HG03280 (cell line): ENCODE data around the gene RPL14.
A peak's percentile ranks its signal among the peaks of the same experiment; 100 is the strongest.
"Not testable (repeated sequence)": the region's sequence is repeated elsewhere in the genome, so short reads cannot be mapped to it uniquely, and the experiment has no call there.

ENCODE experiments used
- ATAC-seq: cut with Tn5 transposase; IDR thresholded peaks from one replicate; pipeline ENCODE4 v1.9.1; 2021; ENCODE audit warnings: mild to moderate bottlenecking, moderate library complexity; ENCODE audit not compliant: unreplicated experiment

RPL14 gene

DNA sequence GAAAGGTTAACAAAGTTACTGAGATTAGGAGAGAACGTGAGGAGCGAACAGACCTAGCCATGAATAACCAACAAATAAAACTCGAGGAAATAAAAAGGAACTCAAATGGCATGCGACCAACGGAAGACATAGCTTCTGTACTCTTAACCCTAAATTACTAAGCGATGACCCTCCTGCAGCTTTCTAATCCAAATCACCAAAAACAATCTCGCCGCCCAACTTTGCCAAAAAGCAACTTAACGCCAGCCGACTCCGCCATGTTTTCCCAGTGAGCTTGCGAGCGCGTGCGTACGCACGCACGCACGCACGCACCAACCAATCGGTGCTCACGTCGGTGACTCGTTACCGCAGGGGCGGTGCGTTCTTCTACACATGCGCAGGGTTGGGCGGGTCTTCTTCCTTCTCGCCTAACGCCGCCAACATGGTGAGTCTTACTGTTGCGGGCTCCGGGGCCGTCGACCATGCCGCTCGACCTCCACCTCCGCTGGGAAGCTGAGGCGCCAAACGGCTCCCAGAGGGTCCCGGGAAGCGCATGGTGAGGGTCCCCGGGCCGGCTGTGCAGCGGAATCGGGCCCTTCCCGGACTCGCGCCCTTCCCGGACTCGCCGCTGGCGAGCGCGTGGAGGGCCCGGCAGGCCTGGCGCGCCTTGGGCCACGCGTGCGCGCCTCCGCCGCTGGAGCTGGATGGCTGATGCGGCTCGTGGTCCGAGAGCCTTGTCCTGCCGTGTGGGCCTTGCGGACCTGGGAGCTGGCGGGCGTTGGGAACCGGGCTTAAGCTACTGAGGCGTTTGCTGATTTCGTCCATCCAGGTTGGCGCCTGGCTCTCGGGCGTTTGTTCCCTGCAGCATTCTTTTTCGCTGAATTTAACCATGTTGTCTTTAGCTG lies at the start of gene RPL14:
TSS of gene RPL14 (plus strand) at position 400 of the 884 bp plus-strand sequence. CDS start at position 533, 133 bp downstream.
- peak; percentile 64 for ATAC-seq

DNA sequence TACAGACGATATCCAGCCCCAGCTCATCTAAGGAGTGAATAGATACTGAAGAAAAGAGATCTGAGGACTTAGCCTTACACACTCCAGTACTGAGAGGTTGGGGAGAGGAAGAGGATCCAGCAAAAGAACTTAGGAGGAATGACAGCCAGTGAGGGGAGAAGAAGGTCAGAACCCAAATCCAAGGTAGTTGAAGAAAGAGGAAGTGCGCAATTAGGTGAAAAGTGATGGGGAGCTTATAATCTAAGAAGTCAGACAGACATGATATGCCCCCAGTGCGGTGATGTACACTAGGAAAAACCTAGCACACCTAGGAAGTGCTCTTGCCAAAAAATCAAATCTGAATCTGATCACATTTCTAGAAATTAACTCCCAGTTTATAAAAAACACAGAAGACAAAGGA lies 49.5 kb upstream of the RPL14 start:
- ATAC-seq = no peak

DNA sequence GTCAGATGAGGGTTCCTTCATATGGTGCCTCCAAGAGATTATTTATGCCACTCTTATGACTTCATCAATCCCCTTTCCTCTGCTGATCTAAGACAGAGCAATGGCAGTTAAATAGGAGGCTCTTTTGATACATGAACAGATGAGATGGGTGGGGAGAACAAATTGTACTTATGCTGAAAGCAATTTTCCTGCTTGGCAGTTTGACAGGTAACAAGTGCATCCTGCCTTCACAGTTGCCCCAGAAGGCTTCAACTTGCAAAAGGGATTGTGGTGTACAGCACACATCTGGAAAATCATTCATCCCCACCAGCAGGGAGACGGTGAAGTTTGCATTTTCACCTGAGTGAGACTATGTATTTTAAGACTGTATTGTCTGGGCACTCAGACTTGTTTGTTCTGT lies 42.9 kb upstream of the RPL14 start:
- no peak for ATAC-seq

DNA sequence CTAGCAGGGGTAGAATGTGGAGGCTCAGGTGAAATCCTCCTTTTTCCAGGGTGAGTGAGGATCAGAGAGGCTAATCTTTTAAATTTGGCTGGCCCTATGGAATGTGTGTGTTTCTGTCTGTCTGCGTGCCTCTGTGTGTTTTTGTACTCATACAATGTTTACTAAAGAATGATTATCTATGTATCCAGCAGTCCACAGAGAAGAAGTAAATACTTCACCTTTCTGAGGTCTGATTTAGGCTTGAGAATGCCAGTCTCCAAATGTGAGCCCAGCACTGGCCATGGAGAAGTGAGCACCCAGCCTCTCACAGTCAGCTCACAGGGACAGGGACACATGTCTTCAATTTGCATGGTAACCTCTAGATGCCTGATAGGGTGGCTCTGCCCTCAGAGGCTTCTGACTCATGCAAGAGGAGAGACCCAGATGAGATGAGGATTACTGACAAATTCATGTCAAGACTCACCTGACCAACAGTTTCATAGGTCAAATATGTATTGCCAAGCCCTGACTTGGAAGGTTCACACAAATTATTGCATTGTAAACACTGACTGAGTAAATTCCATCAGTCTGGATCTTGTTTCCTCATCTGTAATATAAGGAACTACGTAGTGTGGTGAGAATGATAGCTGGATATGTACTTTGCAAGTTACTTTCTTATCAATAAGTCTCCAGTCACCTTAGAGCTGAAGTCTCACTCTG lies 39.1 kb upstream of the RPL14 start:
- ATAC-seq = no peak

DNA sequence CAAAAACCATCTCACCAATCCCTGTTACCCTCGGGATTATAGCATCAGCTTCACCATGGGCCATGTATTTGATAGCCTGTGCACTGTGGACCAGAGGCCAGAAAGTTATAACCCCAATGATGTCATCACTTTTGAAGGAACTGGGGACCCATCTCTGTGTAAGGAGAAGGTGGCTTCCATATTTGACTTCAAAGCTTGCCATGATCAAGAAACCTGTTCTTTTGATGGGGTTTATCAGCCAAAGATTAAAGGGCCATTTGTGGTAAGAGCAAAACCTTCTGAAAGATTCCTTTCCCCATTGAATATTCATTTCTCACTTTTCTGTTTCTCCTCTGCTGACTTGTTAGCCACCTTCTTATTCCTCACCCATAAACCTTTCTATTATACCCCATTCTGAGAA lies 34.3 kb upstream of the RPL14 start:
- ATAC-seq = no peak

DNA sequence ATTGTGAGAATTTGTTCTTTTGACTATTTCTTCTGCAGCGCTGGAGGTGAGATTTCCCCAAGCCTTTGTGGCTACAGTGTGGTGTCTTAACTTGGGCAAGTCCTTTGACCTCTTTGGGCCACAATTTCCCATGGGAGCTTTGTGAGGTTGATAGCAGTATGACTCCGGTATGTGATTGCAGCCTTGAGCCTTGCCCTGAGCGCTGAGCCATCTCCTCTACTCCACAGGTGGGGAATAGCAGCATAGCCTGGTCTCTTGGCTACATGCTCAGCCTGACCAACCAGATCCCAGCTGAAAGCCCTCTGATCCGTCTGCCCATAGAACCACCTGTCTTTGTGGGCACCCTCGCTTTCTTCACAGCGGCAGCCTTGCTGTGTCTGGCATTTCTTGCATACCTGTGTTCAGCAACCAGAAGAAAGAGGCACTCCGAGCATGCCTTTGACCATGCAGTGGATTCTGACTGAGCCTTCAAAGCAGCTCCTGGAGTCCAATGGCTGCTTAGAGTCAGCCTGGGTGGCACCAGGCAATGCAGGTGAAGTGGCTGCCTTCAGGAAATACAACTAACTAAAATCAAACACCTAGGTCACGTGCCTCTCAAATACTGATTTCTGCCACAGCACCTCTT lies 30.0 kb upstream of the RPL14 start:
- ATAC-seq = no peak

DNA sequence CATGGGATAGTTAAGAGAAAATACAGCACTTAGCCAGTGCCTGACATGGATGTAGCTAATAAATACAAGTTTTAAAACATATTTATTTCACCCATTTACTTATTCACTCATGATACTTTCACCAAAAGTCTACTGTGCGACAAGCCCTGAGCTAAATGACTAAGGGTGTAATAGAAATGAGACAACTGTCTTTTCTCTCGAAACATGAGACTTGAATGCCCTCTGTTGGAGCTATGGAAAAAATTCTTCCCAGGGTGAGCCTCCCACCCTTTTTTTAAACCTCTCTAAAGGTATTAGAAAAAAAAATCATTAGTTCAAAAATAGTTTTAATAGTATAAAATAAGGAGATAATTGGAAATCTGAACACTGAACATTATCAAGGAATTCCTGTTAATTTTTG lies 24.3 kb upstream of the RPL14 start:
- no peak for ATAC-seq

DNA sequence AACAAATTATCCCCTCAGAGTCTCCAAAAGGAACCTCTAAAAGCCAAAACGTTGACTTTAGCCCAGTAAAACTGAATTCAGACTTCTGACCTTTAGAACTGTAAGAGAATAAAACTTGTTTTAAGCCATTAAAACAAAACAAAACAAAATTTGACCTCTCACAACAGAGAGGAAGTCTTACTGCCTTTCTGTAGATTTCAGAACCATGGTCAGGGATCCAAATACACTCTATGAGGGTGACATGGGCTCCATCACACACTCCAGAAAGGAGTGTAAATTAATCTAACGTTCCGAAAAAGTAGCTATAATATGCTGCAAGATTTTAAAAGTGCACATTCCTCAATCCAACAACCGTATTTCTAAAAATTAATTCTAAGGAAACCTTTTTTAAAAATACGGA lies 19.2 kb upstream of the RPL14 start:
- no peak for ATAC-seq

DNA sequence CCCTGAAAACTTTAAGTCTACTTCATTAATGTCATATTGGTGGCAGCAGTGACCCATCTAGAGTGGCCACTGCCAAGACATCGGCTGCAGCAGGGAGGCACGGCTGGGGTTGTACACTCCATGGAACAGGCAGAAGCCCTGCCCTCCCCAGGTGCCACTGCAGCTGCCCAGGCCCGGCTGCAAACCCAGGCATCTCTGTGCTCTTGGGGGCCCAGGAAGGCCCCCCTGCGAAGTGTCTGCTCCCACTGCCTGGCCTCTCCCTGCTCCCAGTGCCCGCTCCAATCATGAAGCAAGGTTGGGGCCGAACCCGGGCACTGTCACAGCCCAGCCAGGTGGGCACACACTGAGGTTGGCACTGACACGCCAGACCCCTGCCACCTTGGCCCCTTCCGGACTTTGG lies 12.1 kb upstream of the RPL14 start:
- ATAC-seq = no peak

DNA sequence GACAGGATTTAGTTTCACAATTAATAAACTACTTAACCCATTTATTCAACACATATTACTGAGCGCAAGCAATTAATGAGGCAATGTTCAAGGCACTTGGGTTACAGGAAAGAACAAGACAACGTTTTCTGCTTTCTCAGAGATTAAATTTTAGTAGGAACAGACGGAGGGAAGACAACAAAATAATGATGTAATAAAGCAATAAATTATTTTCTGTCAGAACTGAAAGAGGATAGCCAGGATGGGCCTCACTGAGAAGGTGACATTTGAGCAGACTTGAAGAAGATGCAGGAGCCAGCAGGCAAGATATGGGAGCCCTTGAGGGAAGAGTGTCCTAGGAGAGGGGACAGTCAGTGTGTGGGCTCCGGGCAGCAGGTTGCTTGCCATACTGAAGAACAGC lies 11.3 kb upstream of the RPL14 start:
- ATAC-seq = no peak

DNA sequence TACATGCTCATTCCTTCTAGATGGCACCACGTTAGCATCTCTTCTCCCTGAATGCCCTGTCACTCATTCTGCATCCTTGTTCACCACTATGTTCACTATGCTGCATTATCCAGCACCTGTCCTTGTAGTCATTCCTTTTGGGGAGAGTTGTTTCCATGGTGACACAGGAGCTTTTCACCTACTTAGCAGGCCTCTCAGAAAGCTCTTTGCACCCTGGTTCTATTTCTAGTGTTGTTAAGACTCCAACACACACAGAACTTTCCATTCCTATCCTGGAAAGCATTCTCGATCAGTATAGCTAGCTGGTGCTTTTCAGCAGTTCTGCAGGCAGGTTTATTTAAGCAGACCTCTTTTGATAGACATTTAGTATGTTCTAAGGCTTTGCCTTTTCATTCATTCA lies 6.7 kb upstream of the RPL14 start:
- ATAC-seq = no peak

DNA sequence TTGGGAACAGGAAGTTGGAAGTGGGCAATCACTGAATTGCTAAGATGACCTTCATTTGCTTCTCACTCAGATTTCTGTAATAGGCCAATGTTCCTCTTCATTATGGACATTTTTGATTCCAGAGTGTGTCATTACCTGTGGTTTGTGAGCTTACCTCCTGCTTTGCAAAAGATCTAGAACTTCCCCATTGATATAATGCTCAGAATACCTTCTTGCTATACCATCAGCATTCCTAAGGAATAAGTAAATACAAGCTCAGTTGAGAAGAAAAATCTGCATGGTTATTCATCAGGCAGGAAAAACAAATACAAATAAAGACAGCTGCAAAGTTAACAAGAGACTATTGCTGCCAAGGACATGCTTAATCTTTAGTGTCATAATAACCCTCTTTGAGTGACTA lies 5.6 kb upstream of the RPL14 start:
- ATAC-seq = no peak

DNA sequence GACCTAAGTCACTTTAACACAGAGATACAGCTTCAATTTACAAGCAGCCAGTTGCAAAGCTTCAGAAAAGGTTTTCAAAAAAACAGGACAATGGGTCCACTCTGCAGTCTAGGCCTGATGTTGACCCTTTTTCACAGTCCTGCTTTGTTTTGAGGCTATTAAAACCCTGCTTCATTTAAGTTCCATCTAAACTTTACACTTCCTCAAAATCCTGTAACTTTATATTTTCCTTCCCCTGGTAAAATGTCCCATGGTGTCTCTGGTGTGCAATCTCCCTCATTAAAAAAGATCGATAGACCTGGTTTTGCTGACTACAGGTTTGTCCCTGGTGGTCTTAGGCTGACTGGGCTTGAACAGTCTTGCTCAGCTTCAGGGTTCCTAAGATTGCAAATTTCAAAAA lies 5.1 kb upstream of the RPL14 start:
- ATAC-seq = no peak

DNA sequence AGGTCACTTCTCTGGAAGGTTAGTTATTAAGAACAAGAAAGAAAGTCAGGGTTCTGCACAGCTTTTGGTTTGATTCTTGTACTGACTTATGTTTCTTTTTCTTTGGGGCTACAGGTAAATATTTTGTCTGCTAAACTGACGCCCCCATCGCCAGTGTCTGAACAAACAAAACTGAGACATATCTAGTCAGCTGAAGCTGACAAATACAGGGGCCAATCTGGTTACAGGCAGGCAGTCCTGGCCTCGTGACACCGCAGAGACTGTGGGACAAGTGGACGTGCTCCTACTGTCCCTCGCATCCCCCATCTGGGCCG lies 4.6 kb upstream of the RPL14 start:
- ATAC-seq = no peak

DNA sequence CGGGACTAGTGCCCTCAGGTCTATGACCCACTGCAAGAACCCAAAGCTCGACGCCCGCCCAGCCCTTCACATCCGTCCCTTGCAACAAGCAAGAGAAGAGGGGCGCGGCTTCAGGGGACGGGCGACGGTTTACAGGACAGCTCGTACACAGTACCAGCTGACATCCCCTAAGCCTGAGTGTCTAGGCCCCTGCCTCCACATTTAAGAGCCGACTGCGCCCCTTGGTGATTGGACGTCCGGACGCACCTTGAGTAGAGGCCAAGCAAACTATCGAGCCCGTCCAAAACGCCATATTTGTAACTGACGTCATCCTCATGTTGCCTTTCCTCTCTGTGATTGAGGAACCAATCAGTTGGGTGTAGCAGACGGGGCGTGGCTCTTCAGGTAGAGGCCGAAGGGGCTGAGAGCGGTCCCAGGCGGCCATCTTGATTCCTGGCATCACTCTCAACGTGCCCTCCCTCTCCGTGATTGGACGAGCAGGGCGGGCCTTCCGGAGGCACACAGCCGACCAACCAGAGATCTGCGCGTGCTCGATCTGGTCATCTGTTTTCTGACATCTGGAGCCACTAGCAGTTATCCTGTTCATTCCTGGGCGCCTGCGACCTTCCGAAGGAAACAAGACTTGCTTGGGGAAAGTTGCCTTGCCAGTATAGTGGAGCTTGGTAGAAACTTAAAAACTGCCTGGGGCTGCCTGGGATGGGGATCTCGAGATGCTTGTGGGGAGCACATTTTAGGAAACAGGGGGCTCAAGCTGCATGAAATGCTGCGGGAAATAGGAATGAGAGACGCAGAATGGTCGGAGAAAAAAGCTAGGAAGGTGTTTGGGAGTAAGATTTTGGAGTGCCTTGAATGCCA lies 4.0 kb upstream of the RPL14 start:
- ATAC-seq = peak; percentile 94

DNA sequence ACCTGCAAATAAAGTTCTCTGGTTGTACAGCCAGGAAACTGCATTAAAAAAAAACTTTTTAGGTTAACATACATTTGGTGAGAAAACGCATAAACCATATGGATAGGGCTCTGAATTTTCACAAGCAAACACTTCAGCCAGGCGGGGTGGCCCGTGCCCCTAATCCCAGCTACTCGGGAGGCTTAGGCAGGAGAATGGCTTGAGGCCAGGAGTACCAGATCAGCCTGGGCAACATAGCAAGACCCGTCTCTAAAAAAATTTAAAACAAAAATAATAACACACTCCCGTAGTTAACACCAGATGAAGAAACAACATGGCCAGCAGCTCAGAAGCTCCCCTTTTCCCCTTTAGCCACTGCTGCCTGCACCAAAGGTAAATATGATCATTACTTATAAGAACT lies 3.2 kb upstream of the RPL14 start:
- no peak for ATAC-seq

DNA sequence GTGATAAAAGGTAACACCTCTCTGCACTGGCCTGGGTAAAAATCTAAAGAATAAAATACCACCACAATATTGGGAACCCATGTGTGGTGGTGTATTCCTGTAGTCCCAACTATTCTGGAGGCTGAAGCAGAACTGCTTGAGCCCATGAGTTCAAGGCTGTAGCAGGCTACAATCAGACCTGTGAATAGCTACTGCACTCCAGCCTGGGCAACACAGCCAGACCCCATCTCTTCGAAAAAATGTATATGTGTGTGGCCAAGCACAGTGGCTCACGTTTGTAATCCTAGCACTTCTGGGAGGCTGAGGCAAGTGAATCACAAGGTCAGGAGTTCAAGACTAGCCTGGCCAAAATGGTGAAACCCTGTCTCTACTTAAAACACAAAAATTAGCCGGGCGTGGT lies 1.8 kb upstream of the RPL14 start:
- ATAC-seq = no peak

DNA sequence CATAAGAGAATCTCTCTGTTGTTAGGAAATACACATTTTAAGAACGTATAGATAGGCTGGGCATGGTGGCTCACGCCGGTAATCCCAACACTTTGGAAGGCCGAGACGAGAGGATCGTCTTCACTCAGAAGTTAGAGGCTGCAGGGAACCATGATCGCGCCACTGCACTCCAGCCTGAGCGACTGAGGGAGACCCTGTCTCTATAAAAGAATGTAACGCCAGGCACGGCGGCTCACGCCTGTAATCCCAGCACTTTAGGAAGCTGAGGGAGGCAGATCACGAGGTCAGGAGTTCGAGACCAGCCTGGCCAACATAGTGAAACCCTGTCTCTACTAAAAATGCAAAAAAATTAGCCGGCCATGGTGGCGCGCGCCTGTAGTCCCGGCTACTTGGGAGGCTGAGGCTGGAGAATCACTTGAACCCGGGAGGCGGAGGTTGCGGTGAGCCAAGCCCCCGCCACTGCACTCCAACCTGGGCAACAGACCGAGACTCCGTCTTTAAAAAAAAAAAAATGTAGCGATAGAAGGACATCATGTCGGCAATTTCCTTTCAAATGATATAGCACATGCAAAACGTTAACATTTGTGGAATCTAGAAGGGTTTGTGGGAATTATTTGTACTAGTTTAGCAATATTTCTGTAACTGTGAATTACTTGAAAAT lies 730 bp upstream of the RPL14 start:
- no peak for ATAC-seq

DNA sequence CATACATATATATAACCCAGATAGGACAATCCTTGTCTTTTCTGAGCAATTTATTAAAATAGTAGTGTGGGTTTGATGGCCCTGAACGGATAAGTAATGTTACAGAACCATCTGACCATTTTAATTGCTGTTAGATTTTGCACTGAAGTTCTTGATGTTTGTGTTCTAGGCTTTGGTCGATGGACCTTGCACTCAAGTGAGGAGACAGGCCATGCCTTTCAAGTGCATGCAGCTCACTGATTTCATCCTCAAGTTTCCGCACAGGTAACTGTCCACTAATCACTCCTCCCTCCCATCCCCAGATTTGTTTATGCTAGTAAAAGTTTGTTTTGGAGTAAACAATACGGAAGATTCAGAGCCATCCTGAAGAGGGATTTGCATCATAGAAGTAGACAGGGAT lies 1.3 kb downstream of the RPL14 start:
- no peak for ATAC-seq

DNA sequence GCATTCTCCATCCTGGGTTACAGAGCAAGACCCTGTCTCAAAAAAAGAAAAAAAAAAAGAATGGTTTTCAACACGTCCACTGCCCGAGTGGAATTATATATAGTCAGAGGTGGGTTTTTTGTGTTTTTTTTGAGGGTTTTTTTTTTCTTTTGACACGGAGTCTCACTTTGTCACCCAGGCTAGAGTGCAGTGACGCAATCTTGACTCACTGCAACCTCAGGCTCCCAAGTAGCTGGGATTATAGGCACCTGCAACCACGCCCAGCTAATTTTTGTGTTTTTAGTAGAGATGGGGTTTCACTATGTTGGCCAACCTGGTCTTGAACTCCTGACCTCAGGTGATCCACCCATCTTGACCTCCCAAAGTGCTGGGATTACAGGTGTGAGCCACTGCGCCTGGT lies 3.3 kb downstream of the RPL14 start:
- not testable (repeated sequence) for ATAC-seq

DNA sequence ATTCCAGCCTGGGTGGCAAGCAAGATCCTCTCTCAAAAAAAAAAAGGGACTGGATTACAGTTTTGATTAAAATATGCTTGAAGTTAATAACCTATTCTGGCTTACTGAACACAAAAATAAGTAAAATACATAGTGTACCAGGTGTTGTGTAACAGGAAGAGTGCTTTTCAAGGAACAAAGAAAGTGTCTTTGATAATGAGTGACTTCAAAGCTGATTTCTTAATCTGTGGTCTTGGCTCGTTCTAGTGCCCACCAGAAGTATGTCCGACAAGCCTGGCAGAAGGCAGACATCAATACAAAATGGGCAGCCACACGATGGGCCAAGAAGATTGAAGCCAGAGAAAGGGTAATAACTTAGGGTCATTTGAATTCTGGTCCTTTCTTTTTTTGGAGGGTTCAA lies 4.0 kb downstream of the RPL14 start:
- ATAC-seq = no peak
